Astrocyte (in vitro differentiated cells and primary cell): ENCODE results near the gene CA5B.

Experiments used
- EZH2 ChIP-seq: IDR thresholded peaks from 2 replicates; pipeline ENCODE4 v1.6.1; 2012; ENCODE audit warnings: mild to moderate bottlenecking, low read length, inconsistent platforms; ENCODE audit not compliant: insufficient read depth
- TF ChIP-seq, protein P1 (sequence below): IDR thresholded peaks from 2 replicates; pipeline ENCODE4 v1.5.1; 2011; ENCODE audit warnings: low read depth, mild to moderate bottlenecking, inconsistent platforms, low read length, moderate library complexity; ENCODE audit not compliant: insufficient read depth

DNA sequence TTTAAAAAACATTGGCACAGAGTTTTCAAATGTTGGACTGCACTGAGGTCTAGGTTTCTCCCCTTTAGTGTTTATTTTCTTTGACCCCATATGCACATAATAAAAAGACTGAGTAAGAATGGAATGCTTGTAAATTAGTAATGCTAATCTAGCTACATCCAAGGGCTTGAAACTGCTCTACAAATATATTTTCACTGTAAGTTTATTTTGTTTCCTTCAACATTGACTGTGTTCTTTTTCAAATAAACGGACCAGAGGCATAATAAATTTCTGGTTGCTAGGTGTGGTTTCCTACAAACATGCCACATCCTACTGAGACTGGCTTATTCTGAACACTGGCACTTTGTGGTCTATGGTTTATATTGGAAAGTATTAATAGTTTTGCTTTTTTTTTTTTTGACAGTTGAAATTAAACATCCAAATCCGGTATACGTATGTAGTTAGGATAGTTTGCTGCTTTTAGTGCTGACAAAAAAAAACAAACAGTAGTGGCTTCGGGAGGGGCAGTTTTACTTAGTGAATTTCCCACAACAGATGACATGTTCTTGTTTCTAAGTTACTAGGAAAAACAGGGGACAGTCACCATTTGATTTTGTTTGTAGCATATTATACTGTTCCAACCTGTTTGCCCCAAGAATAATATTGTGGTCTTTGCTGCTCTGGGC, 13.2 kb downstream of the CA5B start:
- TF ChIP-seq, protein P1, sequence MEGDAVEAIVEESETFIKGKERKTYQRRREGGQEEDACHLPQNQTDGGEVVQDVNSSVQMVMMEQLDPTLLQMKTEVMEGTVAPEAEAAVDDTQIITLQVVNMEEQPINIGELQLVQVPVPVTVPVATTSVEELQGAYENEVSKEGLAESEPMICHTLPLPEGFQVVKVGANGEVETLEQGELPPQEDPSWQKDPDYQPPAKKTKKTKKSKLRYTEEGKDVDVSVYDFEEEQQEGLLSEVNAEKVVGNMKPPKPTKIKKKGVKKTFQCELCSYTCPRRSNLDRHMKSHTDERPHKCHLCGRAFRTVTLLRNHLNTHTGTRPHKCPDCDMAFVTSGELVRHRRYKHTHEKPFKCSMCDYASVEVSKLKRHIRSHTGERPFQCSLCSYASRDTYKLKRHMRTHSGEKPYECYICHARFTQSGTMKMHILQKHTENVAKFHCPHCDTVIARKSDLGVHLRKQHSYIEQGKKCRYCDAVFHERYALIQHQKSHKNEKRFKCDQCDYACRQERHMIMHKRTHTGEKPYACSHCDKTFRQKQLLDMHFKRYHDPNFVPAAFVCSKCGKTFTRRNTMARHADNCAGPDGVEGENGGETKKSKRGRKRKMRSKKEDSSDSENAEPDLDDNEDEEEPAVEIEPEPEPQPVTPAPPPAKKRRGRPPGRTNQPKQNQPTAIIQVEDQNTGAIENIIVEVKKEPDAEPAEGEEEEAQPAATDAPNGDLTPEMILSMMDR = no peak
- no peak for TF ChIP-seq EZH2
